HEK293 (cell line): ENCODE data around the gene NME3.

Experiments used
- CTCF ChIA-PET: fragments of 350-600 bp; formaldehyde crosslinking; extraction: SDS; loops from one replicate; lab custom pipeline; 2021; ENCODE audit warnings: antibody characterized with exemption; lab: Yijun Ruan, JAX
- POLR2A ChIA-PET: fragments of 300-600 bp; formaldehyde crosslinking; extraction: SDS; loops from one replicate; lab custom pipeline; 2020; ENCODE audit warnings: antibody characterized with exemption, inconsistent platforms; lab: Yijun Ruan, JAX
- H3K27ac ChIP-seq: fragments of 200-500 bp; sonication (Bioruptor generic); 2 replicates; pipeline ENCODE4 v1.5.1; 2014; ENCODE audit warnings: low read depth, low read length, control low read depth, inconsistent platforms; ENCODE audit errors: extremely low read depth
- H3K36me3 ChIP-seq, 2 experiments: fragments of 200-500 bp in 1 of 2; sonication (Bioruptor generic) in 1 of 2; 1 replicate in 1 of 2; 2 replicates in 1 of 2; pipeline ENCODE4 v1.5.1; 2014 to 2017; ENCODE audit warnings: inconsistent platforms in 2 of 2, low read length in 2 of 2; ENCODE audit not compliant: control insufficient read depth in 2 of 2, insufficient read depth in 1 of 2
- H3K4me1 ChIP-seq: fragments of 200-500 bp; sonication (Bioruptor generic); 2 replicates; pipeline ENCODE4 v1.5.1; 2014; ENCODE audit warnings: mild to moderate bottlenecking, low read length, inconsistent platforms; ENCODE audit not compliant: control insufficient read depth, insufficient read depth
- H3K4me3 ChIP-seq: 2 replicates; pipeline ENCODE4 v1.5.1; 2011; ENCODE audit warnings: low read depth, mild to moderate bottlenecking, control low read depth, low read length, moderate library complexity
- H3K9me3 ChIP-seq: fragments of 200-500 bp; sonication (Bioruptor generic); 2 replicates; pipeline ENCODE4 v1.5.1; 2014; ENCODE audit warnings: low read depth, low read length, inconsistent platforms; ENCODE audit not compliant: control insufficient read depth, insufficient read depth
- BCL11B ChIP-seq: fragments of 450-650 bp; formaldehyde crosslinking; IDR thresholded peaks from 2 replicates; pipeline ENCODE4 v1.5.1; 2016; ENCODE audit warnings: low read depth, missing biosample characterization, missing genetic modification characterization
- FEZF1 ChIP-seq: fragments of 450-650 bp; formaldehyde crosslinking; IDR thresholded peaks from 2 replicates; pipeline ENCODE4 v1.5.1; 2016; ENCODE audit warnings: missing biosample characterization, missing genetic modification characterization
- GLI2 ChIP-seq: fragments of 450-650 bp; formaldehyde crosslinking; IDR thresholded peaks from 2 replicates; pipeline ENCODE4; 2017; ENCODE audit warnings: missing biosample characterization, missing genetic modification characterization, low read depth, borderline replicate concordance
- GLIS2 ChIP-seq: fragments of 450-650 bp; formaldehyde crosslinking; IDR thresholded peaks from 2 replicates; pipeline ENCODE4 v1.5.1; 2016; ENCODE audit warnings: missing biosample characterization, missing genetic modification characterization
- HOXC10 ChIP-seq: sonication (generic); formaldehyde crosslinking; IDR thresholded peaks from 2 replicates; pipeline ENCODE4 v1.8.1; 2023; ENCODE audit warnings: mild to moderate bottlenecking, missing genetic modification reagents
- PRDM1 ChIP-seq: fragments of 450-650 bp; formaldehyde crosslinking; IDR thresholded peaks from 2 replicates; pipeline ENCODE4; 2016; ENCODE audit warnings: missing biosample characterization, missing genetic modification characterization
- REPIN1 ChIP-seq: fragments of 450-650 bp; formaldehyde crosslinking; IDR thresholded peaks from 2 replicates; pipeline ENCODE4 v1.5.1; 2017; ENCODE audit warnings: missing biosample characterization, missing genetic modification characterization, low read depth
- SCRT2 ChIP-seq: fragments of 450-650 bp; formaldehyde crosslinking; IDR thresholded peaks from 2 replicates; pipeline ENCODE4 v1.5.1; 2016; ENCODE audit warnings: missing biosample characterization, missing genetic modification characterization
- SP2 ChIP-seq: fragments of 450-650 bp; formaldehyde crosslinking; IDR thresholded peaks from 2 replicates; pipeline ENCODE4 v1.5.1; 2016; ENCODE audit warnings: missing biosample characterization, missing genetic modification characterization
- SP7 ChIP-seq: fragments of 450-650 bp; formaldehyde crosslinking; IDR thresholded peaks from 2 replicates; pipeline ENCODE4 v1.5.1; 2016; ENCODE audit warnings: missing biosample characterization, missing genetic modification characterization
- TCF7L2 ChIP-seq: IDR thresholded peaks from 2 replicates; pipeline ENCODE4 v1.6.1; 2011; ENCODE audit warnings: low read depth, mild to moderate bottlenecking, inconsistent platforms, low read length, moderate library complexity, borderline replicate concordance
- ZBTB1 ChIP-seq: fragments of 450-650 bp; formaldehyde crosslinking; IDR thresholded peaks from 2 replicates; pipeline ENCODE4 v1.5.1; 2016; ENCODE audit warnings: missing biosample characterization, missing genetic modification characterization
- ZBTB20 ChIP-seq: fragments of 450-650 bp; formaldehyde crosslinking; IDR thresholded peaks from 2 replicates; pipeline ENCODE4 v1.5.1; 2016; ENCODE audit warnings: missing biosample characterization, missing genetic modification characterization
- ZBTB8A ChIP-seq: fragments of 450-650 bp; formaldehyde crosslinking; IDR thresholded peaks from 2 replicates; pipeline ENCODE4 v1.5.1; 2016; ENCODE audit warnings: missing biosample characterization, missing genetic modification characterization
- ZFHX2 ChIP-seq: fragments of 450-650 bp; formaldehyde crosslinking; conservative IDR thresholded peaks from 2 replicates; pipeline ENCODE4 v1.5.1; 2016; ENCODE audit warnings: missing biosample characterization, missing genetic modification characterization
- ZFP37 ChIP-seq: fragments of 450-650 bp; formaldehyde crosslinking; IDR thresholded peaks from 2 replicates; pipeline ENCODE4 v1.5.1; 2016; ENCODE audit warnings: missing biosample characterization, missing genetic modification characterization
- ZFP41 ChIP-seq: fragments of 450-650 bp; formaldehyde crosslinking; IDR thresholded peaks from 2 replicates; pipeline ENCODE4 v1.5.1; 2016; ENCODE audit warnings: missing biosample characterization, missing genetic modification characterization, borderline replicate concordance
- ZIC2 ChIP-seq: fragments of 450-650 bp; formaldehyde crosslinking; IDR thresholded peaks from 2 replicates; pipeline ENCODE4 v1.5.1; 2016; ENCODE audit warnings: missing biosample characterization, missing genetic modification characterization
- ZNF112 ChIP-seq: fragments of 450-650 bp; formaldehyde crosslinking; IDR thresholded peaks from 2 replicates; pipeline ENCODE4 v1.5.0; 2017; ENCODE audit warnings: missing biosample characterization, missing genetic modification characterization
- ZNF114 ChIP-seq: fragments of 450-650 bp; formaldehyde crosslinking; IDR thresholded peaks from 2 replicates; pipeline ENCODE4 v1.5.0; 2017; ENCODE audit warnings: missing biosample characterization, missing genetic modification characterization
- ZNF157 ChIP-seq: fragments of 450-650 bp; formaldehyde crosslinking; IDR thresholded peaks from 2 replicates; pipeline ENCODE4 v1.5.1; 2016; ENCODE audit warnings: missing biosample characterization, missing genetic modification characterization
- ZNF2 ChIP-seq: fragments of 450-650 bp; formaldehyde crosslinking; IDR thresholded peaks from 2 replicates; pipeline ENCODE4 v1.5.1; 2016; ENCODE audit warnings: missing biosample characterization, missing genetic modification characterization
- ZNF274 ChIP-seq, 2 experiments: fragments of 200-500 bp in 1 of 2; fragments of 450-650 bp in 1 of 2; sonication (Bioruptor generic) in 1 of 2; formaldehyde crosslinking in 1 of 2; IDR thresholded peaks; 2 replicates each; pipeline versions ENCODE4 v1.5.1 to v1.6.1; 2014 to 2016; ENCODE audit warnings: borderline replicate concordance in 1 of 2, inconsistent platforms in 1 of 2, low read length in 1 of 2, missing biosample characterization in 1 of 2, missing genetic modification characterization in 1 of 2
- ZNF311 ChIP-seq: fragments of 450-650 bp; formaldehyde crosslinking; IDR thresholded peaks from 2 replicates; pipeline ENCODE4 v1.5.1; 2017; ENCODE audit warnings: missing biosample characterization, missing genetic modification characterization, borderline replicate concordance
- ZNF394 ChIP-seq: fragments of 450-650 bp; formaldehyde crosslinking; IDR thresholded peaks from 2 replicates; pipeline ENCODE4 v1.5.1; 2016; ENCODE audit warnings: missing biosample characterization, missing genetic modification characterization, mild to moderate bottlenecking, moderate library complexity, borderline replicate concordance
- ZNF510 ChIP-seq: fragments of 450-650 bp; formaldehyde crosslinking; IDR thresholded peaks from 2 replicates; pipeline ENCODE4 v1.5.1; 2018; ENCODE audit warnings: mild to moderate bottlenecking, missing genetic modification characterization, missing biosample characterization; ENCODE audit not compliant: insufficient replicate concordance
- ZNF529 ChIP-seq: fragments of 450-650 bp; formaldehyde crosslinking; IDR thresholded peaks from 2 replicates; pipeline ENCODE4 v1.5.1; 2017; ENCODE audit warnings: missing genetic modification characterization, missing biosample characterization; ENCODE audit not compliant: insufficient replicate concordance
- ZNF548 ChIP-seq: fragments of 450-650 bp; formaldehyde crosslinking; IDR thresholded peaks from 2 replicates; pipeline ENCODE4 v1.5.1; 2016; ENCODE audit warnings: missing biosample characterization, missing genetic modification characterization
- ZNF600 ChIP-seq: fragments of 450-650 bp; formaldehyde crosslinking; IDR thresholded peaks from 2 replicates; pipeline ENCODE4 v1.5.1; 2016; ENCODE audit warnings: missing biosample characterization, missing genetic modification characterization
- ZNF660 ChIP-seq: fragments of 450-650 bp; IDR thresholded peaks from 2 replicates; pipeline ENCODE4 v1.5.1; 2018; ENCODE audit warnings: missing biosample characterization, mild to moderate bottlenecking, missing genetic modification characterization
- ZNF670 ChIP-seq: fragments of 450-650 bp; formaldehyde crosslinking; IDR thresholded peaks from 2 replicates; pipeline ENCODE4 v1.5.1; 2016; ENCODE audit warnings: missing biosample characterization, missing genetic modification characterization, low read depth
- ZNF76 ChIP-seq: fragments of 450-650 bp; formaldehyde crosslinking; IDR thresholded peaks from 2 replicates; pipeline ENCODE4; 2016; ENCODE audit warnings: low read depth, missing biosample characterization, missing genetic modification characterization, borderline replicate concordance
- TF ChIP-seq, protein P1 (sequence below): fragments of 450-650 bp; formaldehyde crosslinking; IDR thresholded peaks from 2 replicates; pipeline ENCODE4 v1.5.1; 2016; ENCODE audit warnings: missing biosample characterization, missing genetic modification characterization
- TF ChIP-seq, protein P2 (sequence below): fragments of 450-650 bp; formaldehyde crosslinking; IDR thresholded peaks from 2 replicates; pipeline ENCODE4; 2016; ENCODE audit warnings: missing biosample characterization, missing genetic modification characterization
- TF ChIP-seq, protein P3 (sequence below): fragments of 450-650 bp; formaldehyde crosslinking; optimal IDR thresholded peaks from 2 replicates; pipeline ENCODE3; 2016; ENCODE audit warnings: missing biosample characterization, mild to moderate bottlenecking, missing genetic modification characterization

The NME3 gene

DNA sequence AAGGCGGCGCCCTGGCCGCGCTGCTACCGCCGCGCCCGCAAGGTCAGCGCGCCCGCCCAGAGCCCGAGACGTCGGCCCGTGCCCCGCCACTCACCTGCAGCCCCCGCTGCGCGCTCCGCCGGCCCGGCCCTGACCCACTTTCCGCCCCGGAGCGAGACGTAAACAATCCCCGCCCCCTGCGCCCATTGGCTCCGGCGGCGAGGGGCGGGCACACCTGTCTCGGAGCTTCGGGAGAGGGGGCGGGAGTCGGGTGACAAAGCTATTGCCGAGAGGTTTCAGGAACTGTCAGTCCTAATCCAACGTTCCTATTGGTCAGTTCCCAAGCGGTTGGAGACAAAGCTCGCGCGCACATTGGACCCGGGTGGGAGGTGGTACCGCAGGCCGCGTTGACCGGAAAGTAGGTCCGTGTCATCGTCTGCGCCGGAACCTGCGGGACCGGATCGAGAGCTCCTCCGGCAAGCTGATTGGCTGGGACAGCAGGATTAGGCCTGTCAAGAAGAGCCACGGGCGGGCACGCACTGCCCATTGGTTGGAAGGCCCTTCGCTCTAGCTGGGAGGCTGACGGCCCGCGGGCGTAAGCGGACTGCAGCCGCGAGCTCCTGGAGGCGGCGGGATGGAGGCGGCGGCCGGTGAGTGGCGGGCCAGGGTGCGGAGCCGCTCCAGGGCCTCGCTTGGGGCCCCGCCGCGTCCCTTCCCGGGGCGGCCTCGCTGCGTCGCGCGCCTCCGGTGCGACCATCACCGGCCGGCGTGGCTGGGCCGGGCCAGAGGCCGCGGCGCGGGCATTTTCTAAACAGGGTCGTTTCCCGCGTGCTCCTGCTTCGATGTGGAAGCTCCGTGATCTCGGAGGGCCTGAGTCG is 11.3 kb upstream of the NME3 start, which contains the start of the genes NUBP2 and SPSB3:
Gene NUBP2 (plus strand): TSS at position 553 of the 857 bp plus-strand sequence. CDS start 61 bp downstream, at position 614.
Gene SPSB3 (minus strand): TSS at position 164 of the 857 bp plus-strand sequence. CDS start 1,088 bp downstream, outside the sequence.
- H3K9me3 ChIP-seq = no peaks in the 10 kb centered on the region
- H3K36me3 ChIP-seq = peaks cover 15 to 63% of the 10 kb centered on the region in 2 experiments; a peak in 2 of 3 replicates
- H3K4me1 ChIP-seq = peaks cover 6% of the 10 kb centered on the region
- H3K27ac ChIP-seq = peak within 1 kb of the TSS; percentile 87
- peak within 1 kb of the TSS; percentile 90 for H3K4me3 ChIP-seq
- POLR2A ChIA-PET = interaction anchor here (0.5 to 5.2 kb wide), 26 partner anchors 8 to 995 kb away, joined by 3 to 113 read pairs (median 4); partner anchors contain the start of genes CRAMP1, EME2, FAHD1 and HAGH
- CTCF ChIA-PET = interaction anchor here (0.6 to 1.3 kb wide), 7 partner anchors 8 to 357 kb away, joined by 3 to 14 read pairs (median 3); partner anchors contain the start of gene MAPK8IP3
- TF ChIP-seq SP7 (tag by site-specific recombination) (no peak), ZNF510 (tag by site-specific recombination) (no peak), ZBTB8A (tag by site-specific recombination) (no peak), ZNF114 (tag by site-specific recombination) (no peak), SCRT2 (tag by site-specific recombination) (no peak), BCL11B (tag by site-specific recombination) (peak; percentile 89; the same call in 1 of the 2 replicates), ZNF394 (tag by site-specific recombination) (no peak), ZNF76 (tag by site-specific recombination) (peak; percentile 58; the same call in 1 of the 2 replicates), ZIC2 (tag by site-specific recombination) (0 out of 2 replicates have a peak, but pooled peaks have one; percentile 5), TCF7L2 (no peak), PRDM1 (tag by site-specific recombination) (no peak), ZFP37 (tag by site-specific recombination) (no peak), ZNF112 (tag by site-specific recombination) (no peak), GLI2 (no peak), ZNF2 (no peak), ZNF274 (IDR thresholded peaks at IDR 0.05; ENCODE audit: low read length) (no peak), ZNF274 (tag by site-specific recombination; IDR thresholded peaks at IDR 0.05; ENCODE audit: borderline replicate concordance) (no peak), ZFP41 (no peak), ZNF660 (tag by site-specific recombination) (peak; percentile 76; the same call in 1 of the 2 replicates), ZNF670 (tag by site-specific recombination) (no peak), GLIS2 (tag by site-specific recombination) (no peak), HOXC10 (peak; percentile 21; the same call in 1 of the 2 replicates), REPIN1 (tag by site-specific recombination) (no peak), ZFHX2 (tag by site-specific recombination) (peak; percentile 76), ZBTB20 (tag by site-specific recombination) (peak; percentile 80), ZNF548 (no peak), ZNF311 (tag by site-specific recombination) (no peak), ZNF600 (tag by site-specific recombination) (peak; percentile 68; the same call in 1 of the 2 replicates), ZNF157 (no peak), ZNF529 (tag by site-specific recombination) (no peak), FEZF1 (tag by site-specific recombination) (no peak), ZBTB1 (tag by site-specific recombination) (no peak), SP2 (peak; percentile 99)
- TF ChIP-seq, protein P1, sequence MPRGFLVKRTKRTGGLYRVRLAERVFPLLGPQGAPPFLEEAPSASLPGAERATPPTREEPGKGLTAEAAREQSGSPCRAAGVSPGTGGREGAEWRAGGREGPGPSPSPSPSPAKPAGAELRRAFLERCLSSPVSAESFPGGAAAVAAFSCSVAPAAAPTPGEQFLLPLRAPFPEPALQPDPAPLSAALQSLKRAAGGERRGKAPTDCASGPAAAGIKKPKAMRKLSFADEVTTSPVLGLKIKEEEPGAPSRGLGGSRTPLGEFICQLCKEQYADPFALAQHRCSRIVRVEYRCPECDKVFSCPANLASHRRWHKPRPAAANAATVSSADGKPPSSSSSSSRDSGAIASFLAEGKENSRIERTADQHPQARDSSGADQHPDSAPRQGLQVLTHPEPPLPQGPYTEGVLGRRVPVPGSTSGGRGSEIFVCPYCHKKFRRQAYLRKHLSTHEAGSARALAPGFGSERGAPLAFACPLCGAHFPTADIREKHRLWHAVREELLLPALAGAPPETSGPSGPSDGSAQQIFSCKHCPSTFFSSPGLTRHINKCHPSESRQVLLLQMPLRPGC = no peak
- TF ChIP-seq, protein P2, sequence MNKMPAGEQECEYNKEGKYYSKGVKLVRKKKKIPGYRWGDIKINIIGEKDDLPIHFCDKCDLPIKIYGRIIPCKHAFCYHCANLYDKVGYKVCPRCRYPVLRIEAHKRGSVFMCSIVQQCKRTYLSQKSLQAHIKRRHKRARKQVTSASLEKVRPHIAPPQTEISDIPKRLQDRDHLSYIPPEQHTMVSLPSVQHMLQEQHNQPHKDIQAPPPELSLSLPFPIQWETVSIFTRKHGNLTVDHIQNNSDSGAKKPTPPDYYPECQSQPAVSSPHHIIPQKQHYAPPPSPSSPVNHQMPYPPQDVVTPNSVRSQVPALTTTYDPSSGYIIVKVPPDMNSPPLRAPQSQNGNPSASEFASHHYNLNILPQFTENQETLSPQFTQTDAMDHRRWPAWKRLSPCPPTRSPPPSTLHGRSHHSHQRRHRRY (tag by site-specific recombination) = no peak
- TF ChIP-seq, protein P3, sequence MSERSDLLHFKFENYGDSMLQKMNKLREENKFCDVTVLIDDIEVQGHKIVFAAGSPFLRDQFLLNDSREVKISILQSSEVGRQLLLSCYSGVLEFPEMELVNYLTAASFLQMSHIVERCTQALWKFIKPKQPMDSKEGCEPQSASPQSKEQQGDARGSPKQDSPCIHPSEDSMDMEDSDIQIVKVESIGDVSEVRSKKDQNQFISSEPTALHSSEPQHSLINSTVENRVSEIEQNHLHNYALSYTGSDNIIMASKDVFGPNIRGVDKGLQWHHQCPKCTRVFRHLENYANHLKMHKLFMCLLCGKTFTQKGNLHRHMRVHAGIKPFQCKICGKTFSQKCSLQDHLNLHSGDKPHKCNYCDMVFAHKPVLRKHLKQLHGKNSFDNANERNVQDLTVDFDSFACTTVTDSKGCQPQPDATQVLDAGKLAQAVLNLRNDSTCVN = peak; percentile 72
